Large intestine (tissue), 3 donors: Measurements from ENCODE around the gene GSN. TPM values are rescaled to one million over a fixed set of nuclear protein-coding genes. Genes with fewer than 3 reads are reported as not detected.

Experiments used
- DNase-seq, 2 donors: peaks; one replicate each; pipeline versions ENCODE4 v3.0.0 to v3.0.0-alpha.2; 2013
- H3K27ac ChIP-seq: one replicate; pipeline ENCODE4 v1.5.1; 2013; ENCODE audit warnings: low read length
- H3K27me3 ChIP-seq: 2 replicates; pipeline ENCODE4 v1.6.1; 2013; ENCODE audit warnings: low read length; ENCODE audit not compliant: control insufficient read depth, insufficient read depth
- H3K36me3 ChIP-seq: 2 replicates; pipeline ENCODE4 v1.6.1; 2013; ENCODE audit warnings: low read length; ENCODE audit not compliant: control insufficient read depth, insufficient read depth
- H3K4me1 ChIP-seq: one replicate; pipeline ENCODE4 v1.6.1; 2013; ENCODE audit warnings: low read length; ENCODE audit not compliant: control insufficient read depth, insufficient read depth
- H3K4me3 ChIP-seq: one replicate; pipeline ENCODE4 v1.5.1; 2013; ENCODE audit warnings: low read length
- H3K9me3 ChIP-seq: one replicate; pipeline ENCODE4 v1.6.1; 2013; ENCODE audit warnings: mild to moderate bottlenecking, low read depth, low read length, moderate library complexity; ENCODE audit not compliant: control insufficient read depth
- WGBS: methylation state at CpG from one replicate; pipeline ENCODE4 v1.1.5; 2013; ENCODE audit warnings: low lambda C conversion rate; ENCODE audit not compliant: insufficient coverage; 5-methylcytosine and 5-hydroxymethylcytosine counted together
- polyA plus RNA-seq: library from polyadenylated mRNA; unstranded; fragments of 120-200 nt; gene quantifications from one replicate; pipeline ENCODE4 v1.2.1, GENCODE V29; 2013

Gene GSN
- polyA plus RNA-seq, 1 donor = 195 TPM

DNA sequence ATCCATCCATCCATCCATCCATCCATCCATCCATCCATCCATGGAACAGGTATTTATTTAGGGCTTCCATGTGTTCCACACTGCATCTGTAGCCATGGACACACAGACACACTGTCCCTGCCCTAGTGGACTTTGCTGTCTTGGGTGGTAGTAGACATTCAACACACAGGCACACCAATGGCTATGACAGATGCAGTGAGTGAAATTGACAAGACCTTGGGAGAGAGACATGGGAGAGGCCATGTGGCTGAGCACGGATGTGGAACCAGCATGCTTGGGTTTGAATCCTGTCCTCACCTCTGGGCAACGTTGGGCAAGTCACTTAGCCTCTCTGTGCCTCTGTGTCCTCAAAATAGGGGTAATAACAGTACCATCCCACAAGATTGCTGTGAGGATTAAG lies 56.8 kb downstream of the GSN start:
- Histone ChIP-seq H3K36me3 (peaks cover 78% of the 10 kb centered on the region), H3K4me1 (no peaks in the 10 kb centered on the region), H3K27ac (no peak overlapping the region), H3K4me3 (no peak overlapping the region), H3K9me3 (no peaks in the 10 kb centered on the region), H3K27me3 (no peaks in the 10 kb centered on the region)
- no CpG with 5 or more reads among the region's 2 CpGs for WGBS
- DNase-seq = no peak

DNA sequence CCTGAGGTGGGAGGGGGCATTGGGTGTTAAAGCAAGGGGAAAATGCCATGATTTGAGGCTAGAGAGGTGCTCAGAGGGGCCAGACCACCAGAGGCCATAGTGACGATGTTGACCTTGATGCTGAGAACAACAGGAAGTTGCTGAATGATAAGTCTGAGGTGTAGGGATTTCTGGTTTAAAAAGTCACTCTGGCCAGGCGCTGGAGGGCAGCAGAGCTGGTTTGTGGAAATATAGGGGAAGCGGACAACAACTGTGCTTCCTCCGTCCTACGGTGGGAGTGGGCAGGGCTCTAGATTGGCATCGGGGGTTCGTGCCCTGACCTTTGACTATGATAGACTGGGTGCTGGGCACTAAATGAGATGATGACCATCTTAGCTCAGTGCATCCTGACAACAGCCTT lies 57.4 kb downstream of the GSN start:
- Histone ChIP-seq H3K36me3 (peaks cover 83% of the 10 kb centered on the region), H3K4me3 (no peak overlapping the region), H3K9me3 (no peaks in the 10 kb centered on the region), H3K27me3 (no peaks in the 10 kb centered on the region), H3K27ac (peak overlapping the region; percentile 46), H3K4me1 (no peaks in the 10 kb centered on the region)
- no peak for DNase-seq
- WGBS = no CpG with 5 or more reads among the region's 7 CpGs

DNA sequence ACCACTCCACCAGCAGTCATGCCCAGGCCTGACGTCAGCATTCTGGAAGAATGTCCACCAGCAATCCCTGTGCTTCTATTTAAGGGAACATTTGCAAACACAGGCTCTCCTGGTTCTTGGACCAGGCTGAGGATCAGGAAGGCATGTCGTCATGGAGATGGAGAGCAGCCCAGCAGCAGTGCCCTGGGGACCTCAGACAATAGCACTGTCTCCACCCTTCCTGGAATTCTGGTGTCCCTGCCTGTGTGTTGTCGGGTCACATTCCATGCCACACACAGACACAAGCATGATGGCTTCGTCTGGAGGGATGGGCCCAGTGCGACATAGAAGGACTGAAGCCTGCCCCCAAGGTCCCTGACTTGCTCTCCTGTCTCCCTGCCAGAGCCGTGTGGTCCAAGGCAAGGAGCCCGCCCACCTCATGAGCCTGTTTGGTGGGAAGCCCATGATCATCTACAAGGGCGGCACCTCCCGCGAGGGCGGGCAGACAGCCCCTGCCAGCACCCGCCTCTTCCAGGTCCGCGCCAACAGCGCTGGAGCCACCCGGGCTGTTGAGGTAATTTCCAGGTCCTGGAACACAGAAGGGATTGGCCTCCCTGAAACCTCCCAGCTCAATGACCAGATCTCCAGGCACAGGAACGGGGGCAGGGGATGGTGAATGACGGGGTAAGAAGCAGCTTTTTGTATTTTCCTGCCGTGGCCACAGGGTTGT lies 58.3 kb downstream of the GSN start:
- H3K36me3 ChIP-seq = peaks cover 83% of the 10 kb centered on the region
- H3K4me1 ChIP-seq = no peaks in the 10 kb centered on the region
- DNase-seq = peak; percentile 24 to 46
- no peak overlapping the region for H3K4me3 ChIP-seq
- 80% methylated on average over 1 of the region's 19 CpGs for WGBS
- no peaks in the 10 kb centered on the region for H3K27me3 ChIP-seq
- peak overlapping the region; percentile 46 for H3K27ac ChIP-seq
- no peaks in the 10 kb centered on the region for H3K9me3 ChIP-seq

DNA sequence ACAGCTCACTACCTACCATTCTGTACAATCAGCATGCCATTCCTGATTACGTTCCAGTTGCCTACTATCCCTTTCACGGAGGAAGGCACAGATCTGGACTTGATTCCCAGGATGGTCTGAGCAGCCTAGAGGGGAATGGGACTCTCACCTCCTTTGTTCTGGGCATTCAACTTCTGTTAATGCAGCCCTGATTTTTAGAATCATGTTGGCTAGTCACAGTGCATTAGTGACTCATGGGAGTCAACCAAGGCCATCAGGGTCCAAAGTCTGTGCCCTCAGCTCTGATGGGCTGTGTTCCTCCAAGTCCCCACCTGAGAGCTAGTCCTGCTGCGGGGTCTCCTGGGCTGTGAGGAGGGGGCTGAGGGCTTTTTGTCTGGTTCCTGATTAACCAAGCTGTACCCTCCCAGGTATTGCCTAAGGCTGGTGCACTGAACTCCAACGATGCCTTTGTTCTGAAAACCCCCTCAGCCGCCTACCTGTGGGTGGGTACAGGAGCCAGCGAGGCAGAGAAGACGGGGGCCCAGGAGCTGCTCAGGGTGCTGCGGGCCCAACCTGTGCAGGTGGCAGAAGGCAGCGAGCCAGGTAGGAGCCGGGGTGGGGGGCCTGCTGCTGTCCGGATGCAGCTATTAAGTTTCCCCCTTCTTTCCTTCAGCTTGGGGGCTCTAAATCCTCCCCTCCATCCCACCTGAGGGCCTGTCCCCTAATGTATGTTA lies 59.1 kb downstream of the GSN start:
- no peaks in the 10 kb centered on the region for H3K27me3 ChIP-seq
- no peaks in the 10 kb centered on the region for H3K4me1 ChIP-seq
- H3K9me3 ChIP-seq = no peaks in the 10 kb centered on the region
- H3K27ac ChIP-seq = no peak overlapping the region
- H3K36me3 ChIP-seq = peaks cover 89% of the 10 kb centered on the region
- DNase-seq = no peak
- WGBS = no CpG with 5 or more reads among the region's 11 CpGs
- no peak overlapping the region for H3K4me3 ChIP-seq

DNA sequence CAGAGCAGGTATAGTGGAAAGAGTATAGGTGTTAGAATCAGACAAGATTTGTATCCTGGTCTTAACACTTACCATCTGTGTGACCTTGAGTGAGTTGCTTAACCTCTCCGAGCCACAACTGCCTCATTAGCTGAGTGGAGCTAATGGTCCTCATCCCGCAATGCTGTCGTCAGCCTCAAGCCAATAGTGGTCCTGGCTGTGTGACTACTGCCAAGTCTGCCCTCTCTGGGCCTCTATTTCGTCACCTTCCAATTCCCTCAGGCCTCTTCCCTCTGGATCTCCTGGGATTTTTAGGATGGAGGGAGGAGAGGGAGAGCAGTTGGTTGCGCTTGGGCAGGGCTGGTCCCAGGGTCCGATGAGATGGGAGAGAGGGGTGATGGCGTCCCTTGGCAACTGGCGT lies 60.5 kb downstream of the GSN start:
- no peaks in the 10 kb centered on the region for H3K27me3 ChIP-seq
- peaks cover 89% of the 10 kb centered on the region for H3K36me3 ChIP-seq
- H3K4me1 ChIP-seq = no peaks in the 10 kb centered on the region
- H3K27ac ChIP-seq = no peak overlapping the region
- H3K4me3 ChIP-seq = no peak overlapping the region
- H3K9me3 ChIP-seq = no peaks in the 10 kb centered on the region
- no peak for DNase-seq
- no CpG with 5 or more reads among the region's 8 CpGs for WGBS

DNA sequence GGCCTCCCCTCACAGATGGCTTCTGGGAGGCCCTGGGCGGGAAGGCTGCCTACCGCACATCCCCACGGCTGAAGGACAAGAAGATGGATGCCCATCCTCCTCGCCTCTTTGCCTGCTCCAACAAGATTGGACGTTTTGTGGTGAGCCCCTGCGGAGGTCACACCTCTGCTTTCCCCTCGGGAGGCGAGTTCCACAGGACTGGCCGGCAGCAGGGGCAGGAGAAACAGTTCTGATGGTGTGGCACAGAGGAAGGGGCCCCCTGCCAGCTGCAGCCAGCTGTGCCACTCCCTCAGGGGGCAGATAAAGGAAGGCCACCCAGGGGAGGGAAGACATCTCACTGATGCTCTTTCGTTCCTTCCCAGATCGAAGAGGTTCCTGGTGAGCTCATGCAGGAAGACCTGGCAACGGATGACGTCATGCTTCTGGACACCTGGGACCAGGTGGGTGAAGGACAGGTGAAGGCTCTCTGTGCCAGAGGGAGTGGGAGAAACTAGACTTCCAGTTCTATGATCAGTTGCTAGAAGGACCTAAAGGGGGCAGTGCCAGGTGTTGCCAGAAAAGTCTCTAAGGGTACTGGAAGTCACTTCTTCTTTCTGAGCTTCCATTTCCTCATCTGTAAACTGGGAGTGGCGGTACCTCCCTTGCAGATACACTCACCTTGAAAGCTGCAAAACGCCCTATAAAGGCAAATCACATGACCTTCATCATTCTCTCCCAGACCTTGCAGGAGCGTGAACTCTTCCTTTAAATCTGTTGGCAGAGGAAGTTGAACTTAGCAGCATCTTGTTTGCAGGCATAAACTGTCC lies 61.1 kb downstream of the GSN start:
- no peak for DNase-seq
- no peaks in the 10 kb centered on the region for H3K27me3 ChIP-seq
- no peaks in the 10 kb centered on the region for H3K4me1 ChIP-seq
- peaks cover 91% of the 10 kb centered on the region for H3K36me3 ChIP-seq
- WGBS = 100% methylated on average over 1 of the region's 16 CpGs
- H3K27ac ChIP-seq = no peak overlapping the region
- no peaks in the 10 kb centered on the region for H3K9me3 ChIP-seq
- H3K4me3 ChIP-seq = no peak overlapping the region

DNA sequence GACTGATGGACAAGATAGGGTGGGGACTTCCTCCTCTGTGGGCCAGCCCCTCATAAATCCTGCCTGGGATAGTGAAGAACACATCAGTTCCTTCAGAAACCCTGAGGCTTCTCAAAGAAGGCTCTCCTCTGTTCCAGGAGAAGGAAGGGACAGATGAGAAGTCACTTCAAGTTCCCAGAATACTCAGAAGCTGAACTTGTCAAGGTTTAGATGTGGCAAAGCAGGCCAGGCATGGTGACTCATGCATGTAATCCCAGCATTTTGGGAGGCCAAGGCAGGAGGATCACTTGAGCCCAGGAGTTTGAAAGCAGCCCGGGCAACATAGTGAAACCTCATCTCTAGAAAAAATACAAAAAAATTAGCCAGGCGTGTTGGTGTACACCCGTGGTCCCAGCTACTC lies 63.6 kb downstream of the GSN start:
- WGBS = no CpG with 5 or more reads among the region's 3 CpGs
- H3K36me3 ChIP-seq = peaks cover 80% of the 10 kb centered on the region

DNA sequence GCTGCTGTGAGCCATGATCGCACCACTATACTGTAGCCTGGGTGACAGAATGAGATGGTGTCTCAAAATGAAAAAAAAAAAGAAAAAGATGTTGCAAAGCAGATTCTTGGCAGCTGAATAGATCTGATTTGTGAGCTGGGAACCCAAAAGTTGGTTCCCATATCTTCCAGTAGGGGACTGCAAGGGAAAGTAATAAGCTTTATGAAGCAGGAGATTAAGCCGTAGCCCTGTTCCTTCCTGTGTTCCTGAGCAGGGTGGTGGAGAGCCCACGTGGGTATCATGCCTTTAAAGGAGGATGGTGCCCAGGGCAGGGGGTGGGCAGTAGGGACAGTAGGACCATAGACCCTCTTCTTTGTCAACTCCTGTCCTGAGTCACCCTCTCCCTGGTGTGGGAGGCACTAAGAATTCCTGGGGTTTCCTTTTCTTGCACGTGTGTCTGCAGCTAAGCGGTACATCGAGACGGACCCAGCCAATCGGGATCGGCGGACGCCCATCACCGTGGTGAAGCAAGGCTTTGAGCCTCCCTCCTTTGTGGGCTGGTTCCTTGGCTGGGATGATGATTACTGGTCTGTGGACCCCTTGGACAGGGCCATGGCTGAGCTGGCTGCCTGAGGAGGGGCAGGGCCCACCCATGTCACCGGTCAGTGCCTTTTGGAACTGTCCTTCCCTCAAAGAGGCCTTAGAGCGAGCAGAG lies 64.2 kb downstream of the GSN start:
- H3K9me3 ChIP-seq = no peaks in the 10 kb centered on the region
- no peak overlapping the region for H3K4me3 ChIP-seq
- no peaks in the 10 kb centered on the region for H3K4me1 ChIP-seq
- DNase-seq = no peak
- WGBS = 89% methylated on average over 1 of the region's 14 CpGs
- H3K36me3 ChIP-seq = peaks cover 79% of the 10 kb centered on the region
- no peaks in the 10 kb centered on the region for H3K27me3 ChIP-seq
- H3K27ac ChIP-seq = no peak overlapping the region

More for the DNA sequence above, 63.6 kb downstream of the GSN start:
- Histone ChIP-seq H3K4me3 (no peak overlapping the region), H3K9me3 (no peaks in the 10 kb centered on the region), H3K27ac (no peak overlapping the region), H3K27me3 (no peaks in the 10 kb centered on the region), H3K4me1 (no peaks in the 10 kb centered on the region)
- no peak for DNase-seq

DNA sequence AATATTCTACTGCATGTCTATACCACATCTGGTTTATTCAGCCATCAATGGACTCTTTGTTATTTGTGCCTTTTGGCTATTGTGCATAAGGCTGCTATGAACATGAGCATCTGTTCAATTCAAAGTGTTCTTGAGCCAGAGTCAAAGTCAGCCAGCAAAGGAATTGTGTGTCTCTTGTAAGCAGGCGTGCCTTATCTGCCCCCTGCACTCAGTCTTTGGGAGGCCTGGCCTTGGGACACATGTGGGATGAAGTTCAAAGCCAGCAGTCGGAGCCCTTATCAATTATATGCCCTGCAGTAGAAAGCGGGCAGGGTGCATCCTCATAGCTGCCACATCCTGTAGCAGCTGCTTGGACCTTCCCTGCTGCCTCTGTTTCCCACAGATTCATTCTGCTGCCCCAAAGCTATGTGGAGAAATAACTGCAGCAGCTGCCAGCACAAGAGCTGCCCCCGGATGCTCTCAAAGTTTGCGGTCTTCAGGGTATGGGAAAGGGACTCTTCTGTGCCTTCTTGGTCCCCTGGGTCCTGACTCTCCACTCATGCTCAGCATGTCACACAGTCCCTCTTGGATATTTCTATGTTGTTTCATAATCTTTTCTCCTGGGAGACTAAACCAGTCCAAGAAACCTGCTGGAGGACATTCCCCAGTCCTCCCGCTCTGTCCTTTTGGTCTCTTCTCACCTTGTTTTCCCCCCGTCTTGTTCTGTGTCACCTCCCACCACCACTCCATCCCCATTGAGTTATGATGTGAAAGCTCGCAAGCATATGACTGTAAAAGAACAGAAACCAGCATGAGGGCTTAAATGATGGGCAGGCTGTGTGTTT lies 66.2 kb downstream of the GSN start:
- Histone ChIP-seq H3K4me1 (no peaks in the 10 kb centered on the region), H3K9me3 (no peaks in the 10 kb centered on the region), H3K36me3 (peaks cover 69% of the 10 kb centered on the region), H3K27ac (no peak overlapping the region), H3K4me3 (no peak overlapping the region), H3K27me3 (no peaks in the 10 kb centered on the region)
- WGBS = 80% methylated on average over 1 of the region's 8 CpGs
- DNase-seq = no peak
